HepG2 (cell line): Measurements from ENCODE around the gene OAF.

Experiments used
- DNMT3B ChIP-seq: conservative IDR thresholded peaks from 2 replicates; pipeline ENCODE4 v1.6.1; 2016; ENCODE audit warnings: missing biosample characterization, control low read depth
- GABPA ChIP-seq, 2 experiments: IDR thresholded peaks; 2 replicates each; pipeline ENCODE4 v1.6.1; 2011 to 2016; ENCODE audit warnings: low read depth in 2 of 2, low read length in 1 of 2, missing biosample characterization in 1 of 2, missing genetic modification characterization in 1 of 2
- NCOA1 ChIP-seq: sonication (generic); formaldehyde crosslinking; IDR thresholded peaks from 2 replicates; pipeline ENCODE4 v1.9.0; 2021; ENCODE audit warnings: missing genetic modification reagents
- NONO ChIP-seq, 2 experiments: fragments of 450-650 bp in 1 of 2; sonication (generic) in 1 of 2; formaldehyde crosslinking in 1 of 2; IDR thresholded peaks in 1 of 2; conservative IDR thresholded peaks in 1 of 2; 2 replicates each; pipeline versions ENCODE4 v1.6.1 to v1.8.0; 2017 to 2022; ENCODE audit warnings: mild to moderate bottlenecking in 1 of 2, missing genetic modification reagents in 1 of 2, moderate library complexity in 1 of 2
- NR2F6 ChIP-seq, 2 experiments: IDR thresholded peaks; 2 replicates each; pipeline ENCODE4 v1.6.1; 2016; ENCODE audit warnings: antibody characterized with exemption in 1 of 2, mild to moderate bottlenecking in 1 of 2
- POLR2A ChIP-seq, 2 experiments: IDR thresholded peaks; 2 replicates each; pipeline ENCODE4 v1.6.1; 2011; ENCODE audit warnings: low read depth in 2 of 2, low read length in 2 of 2, mild to moderate bottlenecking in 1 of 2, moderate library complexity in 1 of 2; ENCODE audit not compliant: insufficient read depth in 1 of 2
- RAD21 ChIP-seq: fragments of 450-650 bp; formaldehyde crosslinking; IDR thresholded peaks from 2 replicates; pipeline ENCODE4 v1.5.0; 2020; ENCODE audit warnings: mild to moderate bottlenecking
- RORA ChIP-seq: sonication (generic); formaldehyde crosslinking; IDR thresholded peaks from 2 replicates; pipeline ENCODE4 v1.5.0; 2020; ENCODE audit warnings: mild to moderate bottlenecking, missing genetic modification reagents, moderate library complexity
- TP53 ChIP-seq: sonication (generic); formaldehyde crosslinking; conservative IDR thresholded peaks from 2 replicates; pipeline ENCODE4 v1.4.0; 2020; ENCODE audit warnings: missing genetic modification reagents
- ZNF652 ChIP-seq: IDR thresholded peaks from 2 replicates; pipeline ENCODE4 v1.6.1; 2016; ENCODE audit warnings: low read depth, borderline replicate concordance
- TF ChIP-seq, protein P1 (sequence below): IDR thresholded peaks from 2 replicates; pipeline ENCODE4 v1.6.1; 2016; ENCODE audit warnings: low read depth, missing genetic modification reagents, missing compliant biosample characterization
- TF ChIP-seq, protein P2 (sequence below): sonication (generic); formaldehyde crosslinking; IDR thresholded peaks from 2 replicates; pipeline ENCODE4 v1.5.0; 2020; ENCODE audit warnings: mild to moderate bottlenecking, missing genetic modification reagents, moderate library complexity

DNA sequence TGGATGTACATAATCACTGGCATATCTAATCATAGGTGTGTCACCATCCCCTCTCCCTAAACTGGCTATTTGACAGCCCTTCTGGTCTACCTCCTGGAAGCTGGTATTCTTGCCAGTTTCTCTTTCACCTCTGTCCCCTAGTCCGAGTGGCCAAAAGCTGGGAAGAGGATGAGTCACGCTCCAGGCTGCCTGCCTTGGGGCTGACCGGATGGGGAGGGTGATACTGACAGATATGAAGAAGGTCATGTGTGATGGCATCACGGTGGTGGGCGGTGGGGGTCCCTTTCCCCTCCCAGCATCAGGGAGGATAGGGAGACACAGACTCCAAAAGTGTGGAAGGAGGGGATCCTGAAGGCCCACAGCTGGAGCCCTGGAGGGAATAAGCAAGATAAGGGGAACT, 4.8 kb downstream of the OAF start:
- TF ChIP-seq, protein P1, sequence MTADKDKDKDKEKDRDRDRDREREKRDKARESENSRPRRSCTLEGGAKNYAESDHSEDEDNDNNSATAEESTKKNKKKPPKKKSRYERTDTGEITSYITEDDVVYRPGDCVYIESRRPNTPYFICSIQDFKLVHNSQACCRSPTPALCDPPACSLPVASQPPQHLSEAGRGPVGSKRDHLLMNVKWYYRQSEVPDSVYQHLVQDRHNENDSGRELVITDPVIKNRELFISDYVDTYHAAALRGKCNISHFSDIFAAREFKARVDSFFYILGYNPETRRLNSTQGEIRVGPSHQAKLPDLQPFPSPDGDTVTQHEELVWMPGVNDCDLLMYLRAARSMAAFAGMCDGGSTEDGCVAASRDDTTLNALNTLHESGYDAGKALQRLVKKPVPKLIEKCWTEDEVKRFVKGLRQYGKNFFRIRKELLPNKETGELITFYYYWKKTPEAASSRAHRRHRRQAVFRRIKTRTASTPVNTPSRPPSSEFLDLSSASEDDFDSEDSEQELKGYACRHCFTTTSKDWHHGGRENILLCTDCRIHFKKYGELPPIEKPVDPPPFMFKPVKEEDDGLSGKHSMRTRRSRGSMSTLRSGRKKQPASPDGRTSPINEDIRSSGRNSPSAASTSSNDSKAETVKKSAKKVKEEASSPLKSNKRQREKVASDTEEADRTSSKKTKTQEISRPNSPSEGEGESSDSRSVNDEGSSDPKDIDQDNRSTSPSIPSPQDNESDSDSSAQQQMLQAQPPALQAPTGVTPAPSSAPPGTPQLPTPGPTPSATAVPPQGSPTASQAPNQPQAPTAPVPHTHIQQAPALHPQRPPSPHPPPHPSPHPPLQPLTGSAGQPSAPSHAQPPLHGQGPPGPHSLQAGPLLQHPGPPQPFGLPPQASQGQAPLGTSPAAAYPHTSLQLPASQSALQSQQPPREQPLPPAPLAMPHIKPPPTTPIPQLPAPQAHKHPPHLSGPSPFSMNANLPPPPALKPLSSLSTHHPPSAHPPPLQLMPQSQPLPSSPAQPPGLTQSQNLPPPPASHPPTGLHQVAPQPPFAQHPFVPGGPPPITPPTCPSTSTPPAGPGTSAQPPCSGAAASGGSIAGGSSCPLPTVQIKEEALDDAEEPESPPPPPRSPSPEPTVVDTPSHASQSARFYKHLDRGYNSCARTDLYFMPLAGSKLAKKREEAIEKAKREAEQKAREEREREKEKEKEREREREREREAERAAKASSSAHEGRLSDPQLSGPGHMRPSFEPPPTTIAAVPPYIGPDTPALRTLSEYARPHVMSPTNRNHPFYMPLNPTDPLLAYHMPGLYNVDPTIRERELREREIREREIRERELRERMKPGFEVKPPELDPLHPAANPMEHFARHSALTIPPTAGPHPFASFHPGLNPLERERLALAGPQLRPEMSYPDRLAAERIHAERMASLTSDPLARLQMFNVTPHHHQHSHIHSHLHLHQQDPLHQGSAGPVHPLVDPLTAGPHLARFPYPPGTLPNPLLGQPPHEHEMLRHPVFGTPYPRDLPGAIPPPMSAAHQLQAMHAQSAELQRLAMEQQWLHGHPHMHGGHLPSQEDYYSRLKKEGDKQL (CRISPR knock-in tag) = no peak
- no peak for TF ChIP-seq ZNF652 (CRISPR knock-in tag)
- no peak for TF ChIP-seq GABPA (IDR thresholded peaks at IDR 0.05; ENCODE audit: low read depth, low read length)
- no peak for TF ChIP-seq GABPA (CRISPR knock-in tag; IDR thresholded peaks at IDR 0.05; ENCODE audit: low read depth)
- TF ChIP-seq NCOA1 (CRISPR knock-in tag) = no peak
- TF ChIP-seq POLR2A (IDR thresholded peaks at IDR 0.05; ENCODE audit: insufficient read depth in 1 of 2, low read depth in 2 of 2, low read length in 2 of 2) = no peak
- TF ChIP-seq NONO (IDR thresholded peaks at IDR 0.05) = no peak
- no peak for TF ChIP-seq NONO (CRISPR knock-in tag; conservative IDR thresholded peaks at IDR 0.05)
- no peak for TF ChIP-seq DNMT3B (CRISPR knock-in tag)
- TF ChIP-seq TP53 = no peak
- TF ChIP-seq, protein P2, sequence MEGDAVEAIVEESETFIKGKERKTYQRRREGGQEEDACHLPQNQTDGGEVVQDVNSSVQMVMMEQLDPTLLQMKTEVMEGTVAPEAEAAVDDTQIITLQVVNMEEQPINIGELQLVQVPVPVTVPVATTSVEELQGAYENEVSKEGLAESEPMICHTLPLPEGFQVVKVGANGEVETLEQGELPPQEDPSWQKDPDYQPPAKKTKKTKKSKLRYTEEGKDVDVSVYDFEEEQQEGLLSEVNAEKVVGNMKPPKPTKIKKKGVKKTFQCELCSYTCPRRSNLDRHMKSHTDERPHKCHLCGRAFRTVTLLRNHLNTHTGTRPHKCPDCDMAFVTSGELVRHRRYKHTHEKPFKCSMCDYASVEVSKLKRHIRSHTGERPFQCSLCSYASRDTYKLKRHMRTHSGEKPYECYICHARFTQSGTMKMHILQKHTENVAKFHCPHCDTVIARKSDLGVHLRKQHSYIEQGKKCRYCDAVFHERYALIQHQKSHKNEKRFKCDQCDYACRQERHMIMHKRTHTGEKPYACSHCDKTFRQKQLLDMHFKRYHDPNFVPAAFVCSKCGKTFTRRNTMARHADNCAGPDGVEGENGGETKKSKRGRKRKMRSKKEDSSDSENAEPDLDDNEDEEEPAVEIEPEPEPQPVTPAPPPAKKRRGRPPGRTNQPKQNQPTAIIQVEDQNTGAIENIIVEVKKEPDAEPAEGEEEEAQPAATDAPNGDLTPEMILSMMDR (CRISPR knock-in tag) = no peak
- TF ChIP-seq NR2F6 (IDR thresholded peaks at IDR 0.05) = no peak
- no peak for TF ChIP-seq NR2F6 (CRISPR knock-in tag; IDR thresholded peaks at IDR 0.05)
- no peak for TF ChIP-seq RAD21
- no peak for TF ChIP-seq RORA (CRISPR knock-in tag)
